DOHH2 (cell line): Measurements from ENCODE around the gene RICTOR.

Source experiments
- H3F3A ChIP-seq: fragments of 200-600 bp; sonication (generic), shearing (Covaris generic); 2 replicates; pipeline ENCODE4 v1.6.0; 2016; ENCODE audit warnings: antibody characterized with exemption, mild to moderate bottlenecking; ENCODE audit not compliant: control insufficient read depth, insufficient read depth
- H3K27ac ChIP-seq: fragments of 200-600 bp; sonication (generic); 2 replicates; pipeline ENCODE4 v1.5.1; 2014; ENCODE audit warnings: low read depth, mild to moderate bottlenecking, low read length, moderate library complexity
- H3K27me3 ChIP-seq: fragments of 200-600 bp; sonication (generic); 2 replicates; pipeline ENCODE4 v1.6.1; 2014; ENCODE audit warnings: mild to moderate bottlenecking, low read length, mixed read lengths; ENCODE audit not compliant: control insufficient read depth
- H3K36me3 ChIP-seq: fragments of 200-600 bp; sonication (generic); 2 replicates; pipeline ENCODE4 v1.6.1; 2014; ENCODE audit warnings: mild to moderate bottlenecking, low read length, moderate library complexity, mixed read lengths; ENCODE audit not compliant: control insufficient read depth
- H3K4me1 ChIP-seq: fragments of 200-600 bp; sonication (generic); 2 replicates; pipeline ENCODE4 v1.6.1; 2014; ENCODE audit warnings: mild to moderate bottlenecking, low read length, mixed read lengths; ENCODE audit not compliant: control insufficient read depth
- H3K4me2 ChIP-seq: fragments of 200-600 bp; sonication (generic); 2 replicates; pipeline ENCODE4 v1.6.0; 2014; ENCODE audit warnings: mild to moderate bottlenecking, low read length, moderate library complexity
- H3K4me3 ChIP-seq: fragments of 200-600 bp; sonication (generic); 2 replicates; pipeline ENCODE4 v1.5.1; 2014; ENCODE audit warnings: mild to moderate bottlenecking, low read length, mixed read lengths
- H3K79me2 ChIP-seq: fragments of 200-600 bp; sonication (generic); 2 replicates; pipeline ENCODE4 v1.6.1; 2014; ENCODE audit warnings: mild to moderate bottlenecking, low read length, mixed read lengths; ENCODE audit not compliant: control insufficient read depth
- H3K9me2 ChIP-seq: fragments of 200-600 bp; sonication (generic); replicated peaks from 2 replicates; pipeline ENCODE4 v1.6.1; 2014; ENCODE audit warnings: mild to moderate bottlenecking, low read length, mixed read lengths; ENCODE audit not compliant: control insufficient read depth
- H3K9me3 ChIP-seq: fragments of 200-600 bp; sonication (generic); 2 replicates; pipeline ENCODE4 v1.6.1; 2014; ENCODE audit warnings: antibody characterized with exemption, low read length, mixed read lengths; ENCODE audit not compliant: control insufficient read depth, insufficient read depth
- H4K20me1 ChIP-seq: fragments of 200-600 bp; sonication (generic); 2 replicates; pipeline ENCODE4 v1.6.0; 2014; ENCODE audit warnings: low read depth, mild to moderate bottlenecking, antibody characterized with exemption, low read length, moderate library complexity; ENCODE audit not compliant: control insufficient read depth, insufficient read depth
- EZH2phosphoT487 ChIP-seq: fragments of 200-600 bp; sonication (generic); IDR thresholded peaks from 2 replicates; pipeline ENCODE4 v1.6.1; 2017; ENCODE audit warnings: borderline replicate concordance, mild to moderate bottlenecking, antibody characterized with exemption, low read length, moderate library complexity, mixed read lengths
- TF ChIP-seq, protein P1 (sequence below): fragments of 200-600 bp; sonication (generic); IDR thresholded peaks from one replicate; pipeline ENCODE4 v1.5.1; 2014; ENCODE audit warnings: antibody characterized with exemption, mild to moderate bottlenecking, low read depth, low read length; ENCODE audit not compliant: poor library complexity, severe bottlenecking

The RICTOR gene

DNA sequence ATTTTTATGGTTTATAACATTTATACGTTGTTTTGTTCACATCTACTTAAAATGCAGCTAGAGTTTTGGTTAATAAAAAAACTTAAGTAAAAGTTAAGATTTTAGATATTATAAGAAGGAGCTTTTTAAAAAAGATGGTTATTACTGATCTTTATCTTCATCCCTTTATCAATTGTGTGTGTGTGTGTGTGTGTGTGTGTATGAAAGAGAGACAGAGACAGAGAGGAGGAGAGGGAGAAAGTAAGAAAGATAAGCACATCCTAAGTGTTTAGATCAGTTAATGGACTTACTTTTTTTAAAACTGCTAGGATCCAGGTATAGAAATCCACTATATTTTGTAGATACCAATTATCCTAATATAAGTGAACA is 45.8 kb upstream of the RICTOR start:
- Histone ChIP-seq H4K20me1 (no peaks in the 10 kb centered on the region), H3K4me2 (no peak overlapping the region), H3K79me2 (no peaks in the 10 kb centered on the region), H3K9me3 (no peaks in the 10 kb centered on the region), H3K4me1 (no peaks in the 10 kb centered on the region), H3F3A (no peaks in the 10 kb centered on the region), H3K4me3 (no peak overlapping the region), H3K27me3 (no peaks in the 10 kb centered on the region), H3K36me3 (no peaks in the 10 kb centered on the region), H3K27ac (no peak overlapping the region), H3K9me2 (no peaks in the 10 kb centered on the region; the same call in 1 of the 2 replicates)
- TF ChIP-seq, protein P1, sequence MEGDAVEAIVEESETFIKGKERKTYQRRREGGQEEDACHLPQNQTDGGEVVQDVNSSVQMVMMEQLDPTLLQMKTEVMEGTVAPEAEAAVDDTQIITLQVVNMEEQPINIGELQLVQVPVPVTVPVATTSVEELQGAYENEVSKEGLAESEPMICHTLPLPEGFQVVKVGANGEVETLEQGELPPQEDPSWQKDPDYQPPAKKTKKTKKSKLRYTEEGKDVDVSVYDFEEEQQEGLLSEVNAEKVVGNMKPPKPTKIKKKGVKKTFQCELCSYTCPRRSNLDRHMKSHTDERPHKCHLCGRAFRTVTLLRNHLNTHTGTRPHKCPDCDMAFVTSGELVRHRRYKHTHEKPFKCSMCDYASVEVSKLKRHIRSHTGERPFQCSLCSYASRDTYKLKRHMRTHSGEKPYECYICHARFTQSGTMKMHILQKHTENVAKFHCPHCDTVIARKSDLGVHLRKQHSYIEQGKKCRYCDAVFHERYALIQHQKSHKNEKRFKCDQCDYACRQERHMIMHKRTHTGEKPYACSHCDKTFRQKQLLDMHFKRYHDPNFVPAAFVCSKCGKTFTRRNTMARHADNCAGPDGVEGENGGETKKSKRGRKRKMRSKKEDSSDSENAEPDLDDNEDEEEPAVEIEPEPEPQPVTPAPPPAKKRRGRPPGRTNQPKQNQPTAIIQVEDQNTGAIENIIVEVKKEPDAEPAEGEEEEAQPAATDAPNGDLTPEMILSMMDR = no peak

DNA sequence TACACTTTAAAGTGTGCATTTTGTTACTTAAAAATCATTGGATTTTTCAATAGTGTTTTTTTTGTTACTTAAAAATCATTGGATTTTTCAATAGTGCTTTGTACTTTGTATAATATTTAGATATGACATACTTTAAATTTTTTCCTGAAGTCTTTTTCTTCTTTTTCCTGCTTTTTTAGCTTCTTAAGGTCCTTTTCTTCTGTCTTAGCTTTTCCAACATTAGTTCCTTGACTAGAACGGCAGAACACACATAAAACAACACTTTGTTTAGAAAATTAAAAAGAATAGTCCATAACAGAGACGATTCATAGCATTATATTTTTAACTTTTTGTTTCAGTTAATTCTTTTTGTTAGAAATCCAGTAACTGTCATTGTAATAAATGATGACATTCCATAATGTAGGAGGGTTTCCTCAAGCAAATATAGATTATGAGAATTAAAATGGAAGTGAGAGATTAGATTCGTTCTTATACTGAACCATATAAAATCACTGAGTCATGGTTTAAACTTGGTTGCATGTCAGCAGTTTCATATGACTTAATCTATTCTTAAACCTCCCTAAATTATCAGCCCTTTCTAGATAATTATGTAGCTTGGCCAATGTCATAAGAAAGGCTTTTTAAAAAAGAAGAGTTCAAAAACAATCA is 45.3 kb upstream of the RICTOR start:
- Histone ChIP-seq H4K20me1 (no peaks in the 10 kb centered on the region), H3K36me3 (no peaks in the 10 kb centered on the region), H3K27me3 (no peaks in the 10 kb centered on the region), H3K4me1 (no peaks in the 10 kb centered on the region), H3K27ac (no peak overlapping the region), H3F3A (no peaks in the 10 kb centered on the region), H3K9me3 (no peaks in the 10 kb centered on the region), H3K4me3 (no peak overlapping the region), H3K9me2 (no peaks in the 10 kb centered on the region; the same call in 1 of the 2 replicates), H3K79me2 (no peaks in the 10 kb centered on the region), H3K4me2 (no peak overlapping the region)
- TF ChIP-seq, protein P1 = no peak
- TF ChIP-seq EZH2phosphoT487 = no peak

DNA sequence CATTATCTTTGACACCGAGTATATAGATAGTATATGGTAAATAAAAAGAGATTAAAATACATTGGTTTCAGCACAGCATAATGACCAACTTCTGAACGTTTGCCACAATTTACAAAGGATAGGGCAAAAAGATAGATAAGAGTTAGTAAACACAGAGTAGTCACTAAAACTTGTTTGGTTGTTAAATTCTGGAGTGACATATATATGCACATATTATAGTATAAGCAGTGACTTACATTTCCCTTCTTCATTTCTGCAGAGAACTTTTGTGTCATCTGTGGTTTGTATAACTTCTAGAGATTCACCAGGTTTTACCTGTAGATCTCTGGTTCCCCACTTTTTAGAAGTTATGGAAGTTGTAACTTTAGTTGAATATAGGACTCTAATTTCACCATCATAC is 44.4 kb upstream of the RICTOR start:
- TF ChIP-seq EZH2phosphoT487 = no peak
- TF ChIP-seq, protein P1 = no peak
- no peaks in the 10 kb centered on the region for H3K36me3 ChIP-seq
- no peak overlapping the region for H3K27ac ChIP-seq
- H3K4me1 ChIP-seq = no peaks in the 10 kb centered on the region
- H3K9me2 ChIP-seq = no peaks in the 10 kb centered on the region; the same call in 1 of the 2 replicates
- H3K79me2 ChIP-seq = no peaks in the 10 kb centered on the region
- H3K4me2 ChIP-seq = no peak overlapping the region
- no peaks in the 10 kb centered on the region for H3K9me3 ChIP-seq
- no peak overlapping the region for H3K4me3 ChIP-seq
- H3K27me3 ChIP-seq = no peaks in the 10 kb centered on the region
- no peaks in the 10 kb centered on the region for H3F3A ChIP-seq
- H4K20me1 ChIP-seq = no peaks in the 10 kb centered on the region
